Measurements from ENCODE around the gene FHOD3.
A peak's percentile ranks its signal among the peaks of the same experiment; 100 is the strongest.

FHOD3 gene

DNA sequence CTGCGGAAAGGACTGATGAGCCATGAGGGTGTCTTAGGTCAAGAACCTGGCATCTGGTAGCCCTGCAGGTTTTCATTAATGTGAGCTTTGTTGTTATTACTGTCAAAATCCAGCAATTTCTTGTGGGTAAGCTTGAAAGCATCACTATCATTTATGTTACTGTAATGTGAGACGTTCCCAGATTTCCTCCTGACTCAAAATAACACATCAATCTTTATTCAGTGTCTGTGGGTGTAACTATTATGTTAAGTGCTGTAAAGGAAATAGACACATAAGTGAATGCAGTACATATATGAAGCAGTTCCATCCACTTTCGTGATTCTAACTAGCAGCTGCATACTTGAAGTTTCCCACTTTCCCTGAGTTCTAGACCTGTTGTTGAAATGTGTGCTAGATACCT is 89.8 kb downstream of the FHOD3 start:
- no peak for DNase-seq

DNA sequence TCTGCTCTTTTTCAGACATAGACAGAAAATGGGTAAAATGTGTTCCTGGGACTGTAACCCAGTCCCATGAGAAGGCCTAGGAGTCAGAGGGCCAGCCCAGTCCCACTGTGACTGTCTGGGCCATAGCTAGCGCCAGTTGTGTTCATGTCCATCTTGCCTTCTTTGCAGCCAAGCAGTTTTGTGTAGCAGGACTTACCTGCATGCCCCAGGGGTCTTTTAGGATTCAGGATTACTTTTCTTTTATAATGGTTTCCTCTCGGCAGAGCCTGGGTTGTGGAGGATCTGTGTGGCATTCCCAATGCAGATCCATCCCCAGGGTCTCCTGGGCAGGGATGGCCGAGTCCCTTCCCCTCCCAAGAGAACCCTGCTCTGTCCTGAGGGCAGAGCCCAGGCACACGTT is 90.8 kb downstream of the FHOD3 start:
- DNase-seq, result no peak

DNA sequence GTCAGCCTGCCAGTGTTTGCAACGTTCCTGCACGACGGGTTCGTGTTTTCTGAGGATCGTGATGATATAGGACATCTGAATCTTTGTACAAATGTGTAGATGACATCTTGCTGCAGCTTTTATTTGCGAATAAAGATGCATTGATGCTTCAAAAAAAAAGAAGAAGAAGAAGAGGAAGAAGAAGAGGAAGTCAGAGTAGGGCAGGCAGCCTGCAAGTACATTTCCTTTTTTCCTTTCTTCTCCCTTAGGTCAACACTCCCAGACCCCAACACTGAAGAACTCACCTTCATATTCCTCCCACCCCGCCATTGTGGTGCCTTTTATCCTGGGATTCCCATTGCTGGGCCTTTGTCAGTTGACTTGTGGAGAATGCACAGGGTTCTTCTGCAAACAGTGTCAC is 91.5 kb downstream of the FHOD3 start:
- no peak for DNase-seq

DNA sequence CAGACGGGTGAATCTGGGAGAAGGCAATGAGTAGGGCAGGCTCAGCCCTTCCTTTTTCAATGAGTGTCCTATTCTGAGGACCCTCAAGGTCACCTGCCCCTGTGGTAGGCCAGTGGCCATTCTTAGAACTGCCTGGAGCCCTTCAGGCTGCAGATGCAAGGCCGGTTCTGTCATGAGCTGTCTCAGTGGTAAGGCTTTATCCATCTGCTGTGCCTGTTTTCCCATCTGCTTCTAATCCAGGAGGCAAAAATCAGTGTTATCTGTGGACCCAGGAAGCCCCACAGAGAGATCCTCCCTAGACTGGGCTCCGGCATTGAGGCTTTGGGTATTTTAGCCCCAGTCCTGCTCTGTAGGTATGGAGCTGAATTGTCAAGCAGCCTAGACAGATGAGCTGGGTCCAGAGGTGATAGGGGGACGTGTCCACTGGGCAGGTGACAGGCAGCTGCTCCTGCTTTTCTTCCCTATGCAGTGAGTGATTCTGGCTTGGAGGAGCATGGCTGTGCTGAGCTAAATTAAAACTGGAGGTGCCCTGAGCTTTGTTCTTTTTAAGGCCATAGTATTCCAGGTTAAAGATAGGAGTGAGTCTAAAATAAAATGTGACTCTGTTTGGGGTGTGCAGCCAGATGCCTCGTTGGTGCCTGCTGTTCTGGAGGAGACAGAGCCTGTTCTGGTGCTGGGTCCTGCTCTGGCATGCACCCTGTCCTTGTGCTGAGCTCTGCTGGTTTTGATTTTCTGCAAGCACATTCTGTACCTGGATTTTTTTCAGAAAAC is 92.5 kb downstream of the FHOD3 start:
- no peak for DNase-seq

DNA sequence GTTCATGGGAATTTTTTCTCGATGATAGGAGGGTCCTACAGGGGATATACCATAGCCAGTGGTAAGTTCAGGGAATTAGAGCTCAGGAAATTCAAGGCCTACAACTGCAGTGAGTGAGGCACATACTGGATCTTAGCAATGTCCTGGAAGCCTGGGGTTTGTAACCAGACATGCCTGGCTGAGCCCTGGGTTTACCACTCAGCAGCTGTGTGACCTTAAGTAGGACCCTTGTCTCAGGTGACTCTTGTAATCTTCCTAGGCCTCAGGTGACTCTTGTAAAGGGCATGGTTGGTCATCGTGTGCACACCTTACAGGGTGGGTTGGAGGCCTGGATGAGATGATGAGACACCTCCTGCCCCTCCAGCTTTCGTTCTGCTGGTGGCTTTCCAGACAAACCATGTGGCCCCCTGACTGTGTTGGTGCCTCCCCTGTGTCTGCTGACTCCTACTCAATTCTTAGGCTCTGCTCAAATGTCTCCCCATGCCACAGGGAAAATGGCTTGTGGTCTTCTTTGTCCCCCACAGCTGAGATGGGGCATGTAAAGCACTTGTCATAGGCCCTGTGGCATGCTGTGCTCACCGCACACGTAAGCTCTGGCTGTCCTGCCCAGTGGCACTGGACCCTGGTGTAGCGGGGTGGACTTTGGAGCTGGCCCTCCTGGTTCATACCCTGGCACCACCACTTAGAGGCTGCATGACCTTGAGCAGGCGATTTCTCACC is 94.1 kb downstream of the FHOD3 start:
- DNase-seq, result no peak

DNA sequence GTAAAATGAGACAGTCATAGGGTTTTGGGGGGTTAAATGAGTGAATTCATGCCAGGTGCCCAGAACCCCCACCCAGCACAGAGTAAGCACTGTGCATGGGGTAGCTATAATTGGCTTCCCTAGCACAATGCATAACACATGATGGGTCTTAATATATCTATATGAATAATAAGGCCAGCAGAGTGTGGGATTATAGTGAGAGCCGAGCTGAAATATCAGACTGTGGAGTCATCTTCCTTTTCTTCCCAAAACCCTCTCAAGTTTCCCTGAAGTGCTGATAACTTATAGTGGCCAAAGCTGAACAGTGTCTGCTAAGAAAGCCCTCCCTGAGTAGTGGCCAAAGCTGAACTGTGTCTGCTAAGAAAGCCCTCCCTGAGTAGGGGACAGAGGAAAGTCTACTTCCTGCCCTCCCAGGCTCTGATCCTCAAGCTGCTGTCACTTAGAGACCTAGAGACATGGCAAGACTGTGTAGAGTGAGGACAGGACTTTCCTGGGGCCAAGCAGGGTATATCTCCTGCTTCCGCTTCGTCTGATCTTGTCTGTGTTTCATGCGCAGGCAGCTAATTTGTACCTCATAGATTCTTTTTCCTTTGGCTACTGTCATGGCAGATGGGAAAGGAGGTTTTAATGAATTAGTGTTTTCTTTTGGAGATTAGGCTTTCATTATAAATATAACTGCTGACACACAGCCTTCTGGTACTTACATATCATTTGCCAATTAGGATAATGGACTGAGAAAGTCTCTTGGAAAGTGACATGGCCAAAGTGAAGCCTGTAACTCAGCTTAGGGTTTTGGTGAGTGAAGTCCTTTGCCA is 94.9 kb downstream of the FHOD3 start:
- DNase-seq, result no peak

DNA sequence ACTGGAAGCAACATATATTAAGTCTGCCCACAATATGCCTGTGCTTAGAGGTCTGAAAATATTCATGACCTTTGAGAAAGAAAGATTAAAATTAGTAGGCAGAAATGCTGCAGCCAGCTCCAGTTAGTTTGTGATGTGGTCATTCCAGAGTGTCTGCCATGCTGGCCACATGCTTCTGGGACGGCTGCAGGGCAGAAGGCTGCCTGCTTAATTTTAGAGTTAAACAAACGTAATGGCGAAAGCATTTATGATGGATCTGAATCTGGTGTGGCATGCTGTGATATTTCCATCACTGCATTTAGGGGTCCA is 95.4 kb downstream of the FHOD3 start:
- no peak for DNase-seq

DNA sequence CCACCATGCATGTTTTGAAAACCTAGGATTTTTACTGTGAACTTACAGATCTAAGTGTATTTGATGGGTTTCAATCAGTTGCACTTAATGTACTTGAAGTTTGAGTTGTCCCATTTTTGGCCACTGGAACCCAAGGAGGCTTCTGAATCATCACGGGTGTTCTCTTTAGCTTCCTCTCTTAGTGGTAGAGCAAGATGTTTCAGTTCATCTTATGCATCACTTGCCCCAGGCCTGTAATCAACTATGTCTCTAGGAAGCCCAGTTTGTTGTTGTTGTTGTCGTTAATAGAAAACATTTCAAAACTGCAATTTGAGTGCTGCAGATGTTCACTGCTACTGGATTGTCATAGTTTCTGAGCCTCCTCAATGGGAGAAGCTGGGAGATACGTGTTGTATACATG is 97.0 kb downstream of the FHOD3 start:
- no peak for DNase-seq

DNA sequence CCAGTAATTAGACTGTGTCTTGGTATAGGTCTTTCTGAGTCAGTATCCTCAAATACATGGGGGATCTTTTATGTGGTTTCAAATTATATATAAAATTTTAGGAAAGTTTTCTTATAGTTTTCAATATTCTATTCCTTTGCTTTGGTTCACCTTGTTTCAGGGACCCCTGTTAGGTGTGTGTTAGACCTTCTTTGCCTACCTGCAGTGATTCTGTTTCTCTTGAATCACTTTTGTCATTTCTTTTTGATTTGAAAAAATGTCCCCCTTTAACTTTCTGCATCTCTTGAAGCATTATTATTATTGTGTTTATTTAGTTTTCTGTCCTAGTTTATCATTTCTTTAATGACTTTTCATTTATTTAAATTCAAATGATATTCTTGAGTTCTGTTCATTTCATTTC is 98.7 kb downstream of the FHOD3 start:
- DNase-seq, result no peak

DNA sequence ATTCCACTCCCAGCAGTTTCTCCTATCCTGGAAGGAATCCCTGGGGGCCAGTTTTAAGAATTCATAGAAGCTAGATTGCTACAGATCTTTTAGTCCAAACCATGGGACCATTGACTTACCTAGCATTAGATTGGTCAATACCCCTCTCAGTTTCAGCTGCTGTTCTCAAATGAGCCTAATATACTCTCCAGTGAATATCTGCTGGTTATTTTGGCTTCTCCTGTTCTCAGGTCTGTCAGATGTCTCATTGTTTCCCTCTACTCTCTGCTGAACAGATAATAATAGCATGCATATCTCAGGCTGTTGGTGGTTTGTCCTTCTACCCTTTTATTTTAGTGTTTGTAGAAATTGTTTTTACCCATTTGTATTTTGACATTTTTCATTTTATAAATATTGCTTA is 99.5 kb downstream of the FHOD3 start:
- DNase-seq, result no peak

DNA sequence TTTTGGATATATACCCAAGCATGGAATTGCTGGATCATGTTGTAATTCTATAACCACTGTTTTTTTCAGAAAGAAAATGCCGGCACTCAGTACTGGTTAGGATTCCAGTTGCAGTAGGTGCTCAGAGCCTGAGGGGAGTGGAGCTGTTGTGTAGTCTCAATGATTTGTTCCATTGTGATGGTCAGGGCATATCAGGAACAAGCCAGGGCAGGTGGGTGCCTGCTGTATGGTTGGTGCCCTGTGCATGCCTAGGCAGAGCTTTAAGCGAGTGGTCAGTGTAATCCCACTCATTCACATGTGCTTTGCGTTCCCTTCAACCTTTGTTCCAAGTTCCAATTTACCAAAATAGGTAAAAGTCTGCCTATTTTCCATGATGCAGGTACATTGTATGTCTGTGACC is 100.9 kb downstream of the FHOD3 start:
- no peak for DNase-seq

DNA sequence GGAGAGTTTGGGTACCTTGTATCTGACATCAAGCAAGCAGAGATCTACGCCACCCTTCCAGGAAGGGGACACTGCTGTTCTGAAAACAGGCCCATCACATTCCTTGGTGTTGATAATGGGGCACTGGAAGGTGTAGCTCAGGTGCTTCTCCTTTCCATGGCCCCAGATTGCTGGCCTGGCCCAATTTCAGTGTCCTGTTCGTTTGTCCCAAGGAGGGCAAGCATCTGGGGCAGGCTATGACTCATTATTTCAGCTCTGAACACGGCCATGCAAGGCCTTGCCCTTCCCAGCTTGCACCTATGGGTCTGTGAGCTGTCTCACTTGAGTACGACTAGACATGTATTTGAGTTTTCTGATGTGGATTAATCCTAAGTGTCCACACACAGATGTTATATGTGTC is 101.5 kb downstream of the FHOD3 start:
- DNase-seq, result no peak

DNA sequence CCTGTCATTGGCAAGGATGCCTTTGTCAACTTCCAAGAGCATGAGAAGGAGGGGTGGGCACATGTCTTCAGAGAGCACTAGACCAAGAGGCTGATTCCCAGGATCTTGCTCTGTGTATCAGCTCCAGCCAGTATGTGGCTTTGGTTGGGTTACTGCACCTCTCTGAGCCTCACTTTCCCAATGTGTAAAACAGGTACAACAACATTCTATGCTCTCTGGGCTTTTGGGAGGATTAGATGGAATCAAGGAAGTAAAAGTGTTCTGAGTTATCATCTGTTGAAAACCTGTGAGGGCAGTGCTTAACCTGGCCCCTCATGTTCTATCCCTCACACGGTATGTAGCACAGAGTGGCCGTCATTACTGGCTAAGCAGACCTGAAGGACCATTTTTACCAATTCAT is 103.9 kb downstream of the FHOD3 start:
- no peak for DNase-seq

DNA sequence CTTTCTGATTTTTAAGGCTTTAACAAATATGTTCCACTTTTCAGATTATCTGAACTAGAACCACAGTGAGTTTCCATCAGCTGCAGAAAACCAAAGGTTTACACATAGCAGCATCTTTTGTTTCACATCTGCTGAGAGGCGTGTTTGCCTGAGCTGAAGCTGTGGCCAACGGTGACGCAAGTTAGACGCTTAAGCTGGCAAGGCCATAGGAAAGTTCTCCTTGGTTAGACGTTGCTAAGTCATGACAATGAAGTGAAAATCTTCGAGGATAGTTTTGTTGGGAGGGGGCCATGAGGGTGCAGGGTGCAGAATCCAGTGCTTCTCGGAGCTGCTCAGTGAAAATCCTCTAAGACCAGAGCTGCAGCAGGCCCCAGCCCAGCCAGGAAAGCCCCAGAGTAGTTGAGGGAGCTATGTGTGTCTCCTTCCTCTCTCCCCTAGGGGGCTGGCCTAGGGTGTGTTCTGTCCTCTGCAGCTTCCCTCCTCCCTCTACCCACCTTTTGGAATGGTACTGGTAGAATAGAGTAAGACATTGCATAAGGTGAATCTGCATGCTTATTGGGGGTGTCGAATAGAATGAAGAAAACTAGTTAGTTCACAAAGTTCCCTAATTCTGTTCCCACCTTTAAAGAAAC is 105.4 kb downstream of the FHOD3 start:
- peak; percentile 87 for DNase-seq

DNA sequence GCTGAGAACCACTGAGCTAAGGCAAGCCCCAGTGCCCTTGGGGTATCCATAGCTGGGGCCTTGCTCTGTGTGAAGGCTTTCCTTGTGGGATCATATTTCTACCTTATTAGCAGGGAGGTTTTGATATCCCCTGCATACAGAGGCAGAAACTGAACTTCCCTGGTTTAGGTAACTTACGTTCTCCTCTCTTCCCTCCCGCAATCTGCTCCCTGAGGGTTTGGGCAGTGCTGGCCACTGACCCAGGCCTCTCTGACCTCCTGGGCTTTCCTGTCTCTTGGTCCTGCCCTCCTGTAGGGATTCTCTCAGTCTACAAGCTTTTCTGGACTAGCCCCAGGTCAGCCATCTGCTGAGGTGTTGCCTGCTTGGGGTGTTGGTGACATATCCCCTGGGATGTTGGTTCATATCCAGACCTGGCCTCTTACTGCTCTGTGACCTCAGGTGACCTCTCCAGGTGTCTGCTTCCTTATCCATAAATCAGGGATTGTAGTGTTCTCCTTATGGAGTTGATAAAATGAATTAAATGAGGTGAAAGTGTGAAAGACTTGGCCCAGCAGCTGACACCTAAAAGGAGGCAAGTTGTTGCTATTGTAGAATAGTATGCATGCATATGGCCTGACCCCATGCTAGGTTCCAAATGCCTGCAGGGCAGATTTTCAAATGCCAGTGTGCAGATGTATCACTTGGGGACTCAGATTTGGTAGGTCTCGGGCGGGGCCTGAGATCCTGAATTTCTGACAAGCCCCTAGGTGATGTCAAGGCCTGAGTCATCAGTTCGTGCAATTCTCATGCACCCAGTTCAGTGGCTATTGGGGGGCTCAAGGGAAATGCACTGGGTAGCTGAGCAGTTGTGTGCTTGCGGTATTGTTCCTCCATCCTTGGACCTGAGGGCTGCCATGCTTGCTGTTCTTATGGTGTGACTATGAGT is 106.6 kb downstream of the FHOD3 start:
- DNase-seq, result no peak

DNA sequence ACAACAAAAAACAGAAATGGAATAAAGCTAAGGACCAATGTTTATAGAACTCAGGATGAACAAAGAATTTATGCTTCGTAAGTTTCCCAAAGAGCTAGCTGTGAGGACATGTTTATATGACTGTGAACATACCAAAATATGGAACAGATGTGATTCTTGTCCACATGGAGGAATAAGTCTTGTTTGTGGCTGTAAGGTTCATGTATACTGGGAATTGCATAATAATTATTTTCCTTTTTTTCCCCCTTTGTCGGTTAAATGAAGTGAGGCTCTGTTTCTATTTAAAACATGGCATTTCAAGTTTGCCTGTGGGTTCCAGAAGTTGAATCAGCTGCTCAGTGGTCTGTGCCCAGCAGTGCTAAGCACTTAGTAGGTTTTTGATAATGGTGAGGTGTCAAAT is 108.1 kb downstream of the FHOD3 start:
- no peak for DNase-seq

DNA sequence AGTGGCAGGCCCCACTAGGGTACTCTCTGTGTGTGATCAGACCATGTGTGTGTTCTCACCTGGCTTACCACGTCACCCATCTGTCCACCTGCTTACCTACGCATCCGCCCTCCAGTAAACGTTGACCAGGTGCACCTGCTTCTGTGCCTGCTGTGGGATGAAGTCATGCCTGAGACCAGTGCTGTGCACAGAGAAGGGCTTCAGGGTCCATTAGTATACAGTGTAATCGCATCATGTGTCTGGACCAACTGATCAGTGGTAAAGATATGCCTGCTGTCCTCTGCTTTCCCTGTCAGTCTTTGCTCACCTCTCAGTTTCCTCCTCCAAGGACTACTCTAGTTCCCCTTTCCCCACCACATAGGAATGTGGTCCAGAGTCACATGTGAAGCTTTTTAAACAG is 109.3 kb downstream of the FHOD3 start:
- no peak for DNase-seq

DNA sequence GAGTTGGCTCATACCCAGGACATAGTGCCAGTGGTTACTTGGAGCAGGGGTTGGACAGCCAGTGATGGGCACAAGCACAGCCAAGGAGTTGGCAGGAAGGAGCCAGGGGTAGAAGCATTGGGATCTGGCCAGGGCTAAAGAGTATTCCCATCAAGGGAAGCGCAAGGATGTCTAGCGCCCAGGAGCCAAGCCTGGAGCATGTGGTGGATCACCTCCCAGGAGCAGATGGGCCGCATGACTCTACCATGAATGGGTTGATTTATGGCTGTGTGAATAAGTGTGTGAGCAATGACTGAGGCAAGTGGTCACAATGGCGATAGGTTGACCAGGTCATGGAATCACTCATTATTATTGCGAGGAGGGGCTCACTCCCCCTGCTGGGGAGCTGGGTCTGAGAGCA is 111.1 kb downstream of the FHOD3 start:
- no peak for DNase-seq

DNA sequence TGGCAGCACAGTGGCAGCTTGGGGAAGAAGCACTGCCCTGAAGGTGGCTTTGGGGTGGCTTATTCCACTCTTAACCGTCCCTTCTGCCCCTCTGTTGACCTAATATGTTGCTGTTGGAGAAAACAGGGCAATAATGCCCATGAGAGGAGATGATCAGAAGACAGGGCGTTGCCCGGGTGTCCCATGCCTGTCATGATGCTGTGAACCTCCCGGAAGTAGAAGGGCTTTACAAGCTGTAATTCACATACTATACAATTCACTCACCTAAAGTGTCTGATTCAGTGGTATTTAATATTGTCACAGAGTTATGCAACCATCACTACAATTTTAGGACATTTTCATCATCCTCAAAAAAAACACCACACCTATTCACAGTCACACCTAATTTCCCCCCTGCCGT is 112.3 kb downstream of the FHOD3 start:
- no peak for DNase-seq

DNA sequence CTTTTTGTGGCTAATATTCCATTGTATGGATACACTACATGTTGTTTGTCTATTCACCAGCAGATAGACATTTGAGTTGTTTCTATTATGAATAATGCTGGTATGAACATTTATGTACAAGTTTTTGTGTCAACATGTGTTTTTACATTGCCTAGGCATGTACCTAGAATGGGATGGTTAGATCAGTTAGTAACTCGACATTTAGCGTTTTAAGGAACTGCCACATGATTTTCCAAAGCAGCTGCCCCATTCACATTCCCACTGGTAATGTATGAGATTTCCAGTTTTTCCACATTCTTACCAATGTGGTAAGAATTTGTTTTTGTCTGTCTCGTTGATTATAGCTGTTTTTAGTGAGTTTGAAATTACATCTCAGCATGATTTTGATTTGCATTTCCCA is 112.8 kb downstream of the FHOD3 start:
- no peak for DNase-seq

DNA sequence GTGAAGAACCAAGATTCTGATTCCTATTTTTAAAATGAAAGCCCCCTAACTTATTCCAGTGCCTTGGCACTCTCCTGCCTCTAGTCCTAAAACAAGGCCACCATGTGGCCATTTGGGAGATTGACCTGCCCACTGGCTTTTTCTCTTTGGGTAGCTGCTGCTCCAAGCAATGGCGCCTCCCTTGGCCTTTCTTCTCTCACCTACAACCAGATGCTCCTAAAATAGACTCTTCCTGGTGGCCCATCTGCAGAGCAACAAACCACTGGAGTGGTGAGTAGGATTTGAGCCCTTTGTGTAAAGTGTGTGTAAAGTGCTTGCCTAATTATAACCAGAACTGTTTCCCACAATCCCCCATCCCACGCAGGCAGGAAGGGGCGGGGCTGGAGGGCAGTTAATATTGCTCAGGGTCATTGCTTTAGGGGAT is 114.2 kb downstream of the FHOD3 start:
- DNase-seq, result no peak

DNA sequence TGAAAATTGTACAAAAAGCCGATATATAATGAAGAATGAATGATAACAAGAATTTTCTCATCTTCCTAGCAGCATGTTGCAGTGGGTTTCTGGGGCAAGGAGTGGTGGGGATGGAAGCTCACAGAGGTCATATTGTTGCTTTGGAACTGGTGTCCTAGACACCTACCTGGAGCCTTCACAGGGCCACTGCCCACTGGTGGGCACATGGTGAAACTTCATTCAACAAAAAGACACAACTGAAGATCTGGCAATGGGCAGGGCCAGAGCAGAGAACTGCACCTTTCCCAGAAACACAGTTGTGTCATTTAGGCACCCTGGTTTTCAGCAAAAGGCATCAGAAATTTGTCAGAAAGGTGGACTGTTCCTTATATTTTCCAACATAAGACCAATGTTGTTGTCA is 115.3 kb downstream of the FHOD3 start:
- DNase-seq, result no peak
